Activated CD4-positive, alpha-beta T cell treated with anti-CD3 and anti-CD28 coated beads for 24 hours (primary cell): ENCODE measurements around the gene SRD5A3.

ENCODE experiments used
- DNase-seq, 2 donors: peaks; one replicate each; pipeline ENCODE4 v3.0.0-alpha.2; 2020; ENCODE audit warnings: low read depth in 2 of 2

Gene SRD5A3

DNA sequence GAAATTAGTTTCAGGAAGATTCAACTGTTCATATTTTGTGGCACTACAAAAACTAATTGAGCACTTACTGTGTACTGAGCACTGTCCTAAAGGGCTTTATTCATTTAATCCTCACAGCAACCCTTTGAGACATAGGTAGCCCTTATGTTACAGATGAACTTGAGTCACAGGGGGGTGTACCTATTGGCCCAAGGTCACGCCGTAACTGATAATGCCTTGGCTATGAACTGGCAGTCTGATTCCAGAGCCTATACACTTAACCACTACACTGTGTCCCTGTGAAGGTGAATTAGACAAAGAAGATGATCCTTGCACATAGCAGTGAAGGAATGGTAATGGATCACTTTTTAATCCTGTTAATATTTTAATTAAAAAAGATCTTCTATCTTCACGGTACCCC, 61.7 kb downstream of the SRD5A3 start:
- DNase-seq = no peak

DNA sequence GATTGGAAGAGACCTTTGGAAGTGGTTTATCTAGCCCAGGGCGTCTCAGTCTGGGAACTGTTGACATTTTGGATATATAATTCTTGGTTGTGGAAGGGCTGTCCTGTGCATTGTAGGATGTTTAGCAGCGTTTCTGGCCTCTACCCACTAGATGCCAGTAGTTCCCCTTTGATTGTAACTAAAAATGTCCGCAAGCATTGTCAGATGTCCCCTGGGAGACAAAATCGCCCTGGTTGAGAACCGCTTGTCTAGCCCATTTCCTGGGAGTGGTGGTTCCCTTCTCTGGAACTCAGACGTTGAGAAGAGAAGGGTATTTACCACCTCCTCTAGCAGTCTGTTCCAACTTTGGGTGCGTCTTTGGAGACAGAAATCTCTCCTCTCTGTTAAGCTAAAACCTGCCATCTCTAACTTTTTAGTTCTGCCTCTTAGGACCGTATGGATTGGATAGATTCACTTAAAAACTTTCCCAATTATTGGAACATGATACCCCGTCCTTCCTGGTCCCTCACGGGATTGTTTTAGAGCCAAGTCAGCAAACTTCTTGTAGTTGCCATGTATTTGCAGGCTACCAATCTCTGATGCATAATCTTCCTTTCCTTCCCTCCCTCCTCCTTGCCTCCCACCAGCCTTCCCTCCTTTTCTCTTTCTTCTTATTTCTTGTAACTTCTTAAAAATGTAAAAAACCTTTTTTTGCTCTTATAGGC, 63.6 kb downstream of the SRD5A3 start:
- no peak for DNase-seq

- DNase-seq = no peak
These were observed 64.4 kb downstream of the SRD5A3 start for GRCh38 chr4:55410431-55410830.

- no peak for DNase-seq
These were observed 65.6 kb downstream of the SRD5A3 start for GRCh38 chr4:55411621-55412020.

GRCh38 chr4:55416176-55416575, 70.1 kb downstream of the SRD5A3 start:
- no peak for DNase-seq
